Neural progenitor cell (in vitro differentiated cells): ENCODE results near the gene AEBP1.

Experiments
- EZH2phosphoT487 ChIP-seq: fragments of 200-600 bp; sonication (generic); IDR thresholded peaks from 2 replicates; pipeline ENCODE4 v1.6.1; 2017; ENCODE audit warnings: antibody characterized with exemption
- TF ChIP-seq, protein P1 (sequence below): fragments of 200-600 bp; sonication (generic); IDR thresholded peaks from 2 replicates; pipeline ENCODE4 v1.5.1; 2017; ENCODE audit warnings: antibody characterized with exemption, mild to moderate bottlenecking

DNA sequence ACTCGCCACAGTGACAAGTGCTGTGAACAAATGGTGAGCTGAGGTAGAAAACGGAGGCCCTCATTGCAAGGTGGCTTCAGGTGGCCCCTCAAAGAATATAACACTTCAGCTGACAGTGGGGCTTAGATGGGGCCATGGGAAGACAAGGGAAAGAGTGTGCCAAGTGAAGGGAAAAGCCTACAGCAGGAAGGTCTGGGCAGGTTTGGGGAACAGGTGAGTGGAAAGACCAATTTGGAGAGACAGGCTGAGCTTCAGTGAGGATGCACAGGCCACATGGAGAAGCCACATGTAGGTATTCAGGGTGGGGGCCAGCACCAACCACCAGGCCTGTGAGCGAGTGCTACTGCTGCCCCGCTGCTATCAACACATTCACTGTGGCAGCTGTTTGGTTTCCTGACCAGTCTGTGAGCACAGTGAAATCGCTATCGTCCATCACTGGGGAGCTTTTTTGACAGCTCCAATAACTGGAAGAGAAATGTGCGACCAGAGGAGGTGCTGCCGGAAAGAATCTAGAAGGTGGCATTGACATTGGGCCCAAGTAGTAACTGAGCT lies 15.8 kb downstream of the AEBP1 start:
- TF ChIP-seq, protein P1, sequence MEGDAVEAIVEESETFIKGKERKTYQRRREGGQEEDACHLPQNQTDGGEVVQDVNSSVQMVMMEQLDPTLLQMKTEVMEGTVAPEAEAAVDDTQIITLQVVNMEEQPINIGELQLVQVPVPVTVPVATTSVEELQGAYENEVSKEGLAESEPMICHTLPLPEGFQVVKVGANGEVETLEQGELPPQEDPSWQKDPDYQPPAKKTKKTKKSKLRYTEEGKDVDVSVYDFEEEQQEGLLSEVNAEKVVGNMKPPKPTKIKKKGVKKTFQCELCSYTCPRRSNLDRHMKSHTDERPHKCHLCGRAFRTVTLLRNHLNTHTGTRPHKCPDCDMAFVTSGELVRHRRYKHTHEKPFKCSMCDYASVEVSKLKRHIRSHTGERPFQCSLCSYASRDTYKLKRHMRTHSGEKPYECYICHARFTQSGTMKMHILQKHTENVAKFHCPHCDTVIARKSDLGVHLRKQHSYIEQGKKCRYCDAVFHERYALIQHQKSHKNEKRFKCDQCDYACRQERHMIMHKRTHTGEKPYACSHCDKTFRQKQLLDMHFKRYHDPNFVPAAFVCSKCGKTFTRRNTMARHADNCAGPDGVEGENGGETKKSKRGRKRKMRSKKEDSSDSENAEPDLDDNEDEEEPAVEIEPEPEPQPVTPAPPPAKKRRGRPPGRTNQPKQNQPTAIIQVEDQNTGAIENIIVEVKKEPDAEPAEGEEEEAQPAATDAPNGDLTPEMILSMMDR: no peak
- no peak for TF ChIP-seq EZH2phosphoT487
